Gastrocnemius medialis (tissue), 4 donors: ENCODE data around the gene SBSN. TPM values are rescaled to one million over a fixed set of nuclear protein-coding genes. Genes with fewer than 3 reads are reported as not detected.

Source experiments
- ATAC-seq, 2 donors: fragments of 150-250 bp; one replicate each; pipeline ENCODE4 v1.9.1; 2016
- DNase-seq, 2 donors: peaks; one replicate each; pipeline ENCODE4 v3.0.0-alpha.2; 2019
- H3K27ac ChIP-seq, 4 donors: fragments of 200-600 bp; sonication (generic); 1 replicate in 1 of 4; 2 replicates in 3 of 4; pipeline ENCODE4 v1.5.1; 2016 to 2018; ENCODE audit warnings: mild to moderate bottlenecking in 2 of 4, moderate library complexity in 1 of 4
- H3K27me3 ChIP-seq, 3 donors: fragments of 200-600 bp; sonication (generic) in 2 of 3; 1 replicate in 1 of 3; 2 replicates in 2 of 3; pipeline versions ENCODE4 v1.5.1 to v1.6.0; 2016 to 2019; ENCODE audit warnings: mild to moderate bottlenecking in 1 of 3, moderate library complexity in 1 of 3
- H3K36me3 ChIP-seq, 2 donors: fragments of 200-600 bp; sonication (generic) in 1 of 2; one replicate each; pipeline ENCODE4 v1.5.1; 2017 to 2018
- H3K4me1 ChIP-seq, 2 donors: fragments of 200-600 bp; sonication (generic) in 1 of 2; one replicate each; pipeline ENCODE4 v1.5.1; 2016 to 2017; ENCODE audit warnings: mild to moderate bottlenecking in 2 of 2
- H3K4me3 ChIP-seq, 4 donors: fragments of 200-600 bp; sonication (generic) in 3 of 4; 1 replicate in 1 of 4; 2 replicates in 3 of 4; pipeline ENCODE4 v1.5.1; 2016 to 2019; ENCODE audit warnings: mild to moderate bottlenecking in 2 of 4
- H3K9me3 ChIP-seq, 3 donors: fragments of 200-600 bp; sonication (generic) in 2 of 3; 1 replicate in 1 of 3; 2 replicates in 2 of 3; pipeline ENCODE4 v1.5.1; 2016 to 2019
- CTCF ChIP-seq, 5 experiments: fragments of 450-650 bp in 3 of 5; fragments of 200-600 bp in 2 of 5; sonication (generic) in 2 of 5; IDR thresholded peaks in 4 of 5; conservative IDR thresholded peaks in 1 of 5; 1 replicate in 4 of 5; 2 replicates in 1 of 5; pipeline ENCODE4 v1.5.1; 2016 to 2019; ENCODE audit warnings: antibody characterized with exemption in 5 of 5, mild to moderate bottlenecking in 3 of 5, moderate library complexity in 3 of 5
- POLR2A ChIP-seq, 2 donors: fragments of 450-650 bp; IDR thresholded peaks; one replicate each; pipeline ENCODE4 v1.6.1; 2017; ENCODE audit warnings: antibody characterized with exemption in 2 of 2, mild to moderate bottlenecking in 2 of 2, moderate library complexity in 2 of 2
- in situ Hi-C, 4 donors: fragments of 200-750 bp; cut with MboI; loops; one replicate each; pipeline versions ENCODE4 v1.15.0 to v1.8.0; 2017; ENCODE audit warnings: low sequenced_read_pairs in 4 of 4
- intact Hi-C: fragments of 100-400 bp; cut with DNase I; formaldehyde crosslinking; loops from one replicate; pipeline ENCODE4 v1.15.1; 2023; ENCODE audit warnings: low total_unique reads
- total RNA-seq, 4 donors: library from RNA; depleted of rRNA; stranded (reverse); fragments of >200 nt; gene quantifications; one replicate each; pipeline versions ENCODE4 v1.1.0 to v1.2.3, GENCODE V29; 2016

The SBSN gene
- total RNA-seq, 4 donors from 2014 or later, result not detected

DNA sequence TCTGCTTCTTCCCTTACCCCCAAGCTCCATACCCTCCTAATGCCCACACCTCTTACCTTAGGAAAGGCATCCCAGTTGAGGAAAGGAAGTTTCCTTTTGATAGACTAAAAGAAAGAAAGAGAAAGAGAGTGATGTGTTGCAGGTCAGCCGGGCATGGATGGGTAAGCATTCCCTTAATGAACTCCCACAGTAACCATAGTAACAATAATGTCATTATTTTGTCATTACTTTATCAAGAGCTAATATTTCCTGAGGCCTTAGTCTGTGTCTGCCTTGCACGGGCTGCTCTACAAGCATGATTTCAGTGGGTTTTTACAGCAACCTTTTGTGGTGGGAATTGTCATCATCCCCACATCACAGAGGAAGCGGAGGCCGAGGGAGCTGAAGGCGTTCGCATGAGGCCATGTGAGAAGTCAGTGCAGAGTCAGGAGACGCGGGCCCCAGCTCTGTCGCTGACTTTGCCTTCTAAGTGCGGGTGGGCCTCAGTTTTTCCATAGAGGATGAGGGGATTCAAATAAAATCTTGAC, 40.4 kb downstream of the SBSN start:
- no peak overlapping the region for H3K4me3 ChIP-seq
- ATAC-seq (no peak), DNase-seq (no peak)
- intact Hi-C loops, result no loop called here
- in situ Hi-C loops, result no loop called here
- no peak overlapping the region for H3K27ac ChIP-seq
- H3K27me3 ChIP-seq, result peaks cover 0 to 2% (median 0%) of the 10 kb centered on the region in 3 donors
- H3K36me3 ChIP-seq, result no peaks in the 10 kb centered on the region
- H3K4me1 ChIP-seq, result no peaks in the 10 kb centered on the region
- no peaks in the 10 kb centered on the region for H3K9me3 ChIP-seq
- TF ChIP-seq CTCF (IDR thresholded peaks at IDR 0.05 in 4 of 5, conservative IDR thresholded peaks at IDR 0.05 in 1 of 5), result no peak
- TF ChIP-seq POLR2A (IDR thresholded peaks at IDR 0.05), result no peak

GRCh38 chr19:35486268-35486708, 41.8 kb downstream of the SBSN start:
- no peak overlapping the region for H3K27ac ChIP-seq
- intact Hi-C loops, result no loop called here
- no peaks in the 10 kb centered on the region for H3K4me1 ChIP-seq
- H3K36me3 ChIP-seq, result no peaks in the 10 kb centered on the region
- no peaks in the 10 kb centered on the region for H3K9me3 ChIP-seq
- TF ChIP-seq POLR2A (IDR thresholded peaks at IDR 0.05) (no peak), CTCF (IDR thresholded peaks at IDR 0.05 in 4 of 5, conservative IDR thresholded peaks at IDR 0.05 in 1 of 5) (no peak)
- in situ Hi-C loops, result no loop called here
- ATAC-seq (no peak), DNase-seq (no peak)
- no peak overlapping the region for H3K4me3 ChIP-seq
- H3K27me3 ChIP-seq, result no peaks in the 10 kb centered on the region

DNA sequence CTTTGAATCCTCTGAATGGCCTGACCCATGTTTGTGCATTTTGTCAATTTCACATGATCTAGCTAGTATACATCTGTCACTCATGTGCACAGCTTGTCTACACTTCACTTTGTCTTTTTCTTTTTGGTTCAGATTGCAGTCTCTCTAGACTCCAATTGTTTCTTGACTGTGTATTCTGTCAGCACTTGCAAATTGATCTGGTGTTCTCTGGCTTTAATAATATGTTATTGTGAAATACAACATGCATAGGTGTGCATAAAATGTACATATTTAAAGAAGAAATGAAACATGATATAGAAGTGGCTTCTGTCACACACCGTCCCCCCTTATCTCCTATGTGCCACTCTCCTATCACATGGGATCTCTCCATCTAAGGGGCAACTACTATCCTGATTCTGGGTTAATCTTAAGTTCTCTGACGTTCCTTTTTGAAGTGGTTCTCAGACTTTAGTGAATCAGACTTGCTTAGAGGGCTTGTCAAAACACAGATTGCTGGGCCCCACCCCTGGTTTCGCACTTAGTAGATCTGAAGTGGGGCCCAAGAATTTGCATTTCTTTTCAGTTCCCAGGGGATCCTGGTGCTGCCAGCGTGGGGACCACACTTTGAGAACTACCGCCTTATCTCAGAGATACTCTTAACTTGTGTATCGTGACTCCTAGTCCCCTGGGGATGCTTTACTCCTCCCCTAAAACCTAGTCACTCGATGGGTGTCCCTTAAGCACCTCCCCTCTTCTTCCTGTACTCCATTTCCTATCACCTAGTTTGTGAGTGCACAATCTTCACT, 43.7 kb downstream of the SBSN start:
- intact Hi-C loops (no loop called here), in situ Hi-C loops (no loop called here)
- no peaks in the 10 kb centered on the region for H3K27me3 ChIP-seq
- H3K27ac ChIP-seq, result no peak overlapping the region
- H3K4me1 ChIP-seq, result no peaks in the 10 kb centered on the region
- H3K36me3 ChIP-seq, result no peaks in the 10 kb centered on the region
- TF ChIP-seq CTCF (IDR thresholded peaks at IDR 0.05 in 4 of 5, conservative IDR thresholded peaks at IDR 0.05 in 1 of 5) (no peak), POLR2A (IDR thresholded peaks at IDR 0.05) (no peak)
- no peaks in the 10 kb centered on the region for H3K9me3 ChIP-seq
- H3K4me3 ChIP-seq, result no peak overlapping the region
- ATAC-seq, result no peak
- DNase-seq, result no peak

DNA sequence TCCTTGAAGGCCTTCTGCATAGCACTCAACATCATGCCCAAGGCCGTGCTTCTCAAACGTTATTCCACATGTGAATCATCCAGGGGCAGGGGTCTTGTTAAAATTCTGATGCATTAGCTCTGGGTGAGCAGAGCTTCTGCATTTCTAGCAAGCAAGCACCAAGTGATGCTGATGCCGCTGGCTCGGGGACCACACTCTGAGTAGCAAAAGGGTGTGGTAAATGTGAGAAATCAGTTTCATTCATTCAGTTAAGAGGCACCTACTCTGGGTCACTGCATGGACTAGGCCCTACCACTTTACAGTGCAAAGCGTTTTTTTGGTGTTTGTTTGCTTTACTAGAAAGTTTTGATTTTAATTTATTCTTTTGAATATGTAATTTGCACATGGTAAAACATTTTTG, 45.0 kb downstream of the SBSN start:
- intact Hi-C loops, result no loop called here
- in situ Hi-C loops, result no loop called here

More for the DNA sequence above, 45.0 kb downstream of the SBSN start:
- no peak for ATAC-seq
- Histone ChIP-seq H3K4me3 (no peak overlapping the region), H3K9me3 (no peaks in the 10 kb centered on the region), H3K4me1 (no peaks in the 10 kb centered on the region), H3K27ac (no peak overlapping the region), H3K36me3 (no peaks in the 10 kb centered on the region), H3K27me3 (no peaks in the 10 kb centered on the region)
- DNase-seq, result no peak
- no peak for TF ChIP-seq CTCF (IDR thresholded peaks at IDR 0.05 in 4 of 5, conservative IDR thresholded peaks at IDR 0.05 in 1 of 5)
- no peak for TF ChIP-seq POLR2A (IDR thresholded peaks at IDR 0.05)
